Urinary bladder (tissue), 4 donors: ENCODE results near the gene ETF1. TPM values are rescaled to one million over a fixed set of nuclear protein-coding genes. Genes with fewer than 3 reads are reported as not detected.
A peak's percentile ranks its signal among the peaks of the same experiment; 100 is the strongest.

Experiments
- DNase-seq: peaks from one replicate; pipeline ENCODE4 v3.0.0-alpha.2; 2015; ENCODE audit errors: extremely low spot score
- H3K27ac ChIP-seq: one replicate; pipeline ENCODE4 v1.5.1; 2013; ENCODE audit warnings: low read depth, mild to moderate bottlenecking, moderate library complexity
- H3K36me3 ChIP-seq: one replicate; pipeline ENCODE4 v1.6.1; 2013; ENCODE audit warnings: mild to moderate bottlenecking, moderate library complexity; ENCODE audit not compliant: insufficient read depth
- H3K4me1 ChIP-seq: one replicate; pipeline ENCODE4 v1.6.1; 2013; ENCODE audit warnings: mild to moderate bottlenecking, moderate library complexity; ENCODE audit not compliant: insufficient read depth
- H3K4me3 ChIP-seq: one replicate; pipeline ENCODE4 v1.5.1; 2013; ENCODE audit warnings: low read depth, low read length
- WGBS: extraction: QIAGEN DNeasy Blood & Tissue Kit; methylation state at CpG from one replicate; pipeline ENCODE4 v1.1.7; 2013; 5-methylcytosine and 5-hydroxymethylcytosine counted together
- polyA plus RNA-seq: library from polyadenylated mRNA; stranded (reverse); fragments of 200-250 nt; gene quantifications from one replicate; pipeline ENCODE4 v1.2.3, GENCODE V29; 2013
- total RNA-seq: library from RNA; depleted of rRNA; stranded (reverse); fragments of >200 nt; gene quantifications from one replicate; pipeline ENCODE4 v1.2.3, GENCODE V29; 2014
- donor health status: healthy with polysubstance abuse.
- donor health status: healthy.

Gene ETF1
- total and polyA plus RNA-seq, 2 donors, result 62.0 to 66.3 TPM

GRCh38 chr5:138573223-138573622 is 30.2 kb upstream of the ETF1 start:
- H3K4me1 ChIP-seq, result no peaks in the 10 kb centered on the region
- WGBS, result 80% methylated on average over 8 of the region's 8 CpGs
- H3K4me3 ChIP-seq, result no peak overlapping the region
- no peak for DNase-seq
- no peak overlapping the region for H3K27ac ChIP-seq
- peaks cover 4% of the 10 kb centered on the region for H3K36me3 ChIP-seq

GRCh38 chr5:138570871-138571270 is 27.8 kb upstream of the ETF1 start:
- H3K4me3 ChIP-seq, result no peak overlapping the region
- no peak for DNase-seq
- no peak overlapping the region for H3K27ac ChIP-seq
- no peaks in the 10 kb centered on the region for H3K4me1 ChIP-seq
- WGBS, result 97% methylated on average over 9 of the region's 9 CpGs
- peaks cover 6% of the 10 kb centered on the region for H3K36me3 ChIP-seq

GRCh38 chr5:138569782-138570181 is 26.7 kb upstream of the ETF1 start:
- no peak for DNase-seq
- Histone ChIP-seq H3K4me3 (no peak overlapping the region), H3K36me3 (peaks cover 12% of the 10 kb centered on the region), H3K27ac (no peak overlapping the region), H3K4me1 (no peaks in the 10 kb centered on the region)
- WGBS, result 94% methylated on average over 7 of the region's 7 CpGs

GRCh38 chr5:138568061-138568824 is 25.2 kb upstream of the ETF1 start:
- Histone ChIP-seq H3K27ac (no peak overlapping the region), H3K36me3 (peaks cover 12% of the 10 kb centered on the region), H3K4me3 (no peak overlapping the region), H3K4me1 (no peaks in the 10 kb centered on the region)
- DNase-seq, result no peak
- WGBS, result 84% methylated on average over 16 of the region's 16 CpGs

- Histone ChIP-seq H3K4me1 (no peaks in the 10 kb centered on the region), H3K4me3 (no peak overlapping the region), H3K27ac (no peak overlapping the region), H3K36me3 (peaks cover 12% of the 10 kb centered on the region)
- 88% methylated on average over 3 of the region's 3 CpGs for WGBS
- DNase-seq, result no peak
Observed at GRCh38 chr5:138566792-138567191, 23.8 kb upstream of the ETF1 start.

GRCh38 chr5:138565100-138565821 is 22.2 kb upstream of the ETF1 start:
- Histone ChIP-seq H3K4me1 (no peaks in the 10 kb centered on the region), H3K27ac (no peak overlapping the region), H3K36me3 (peaks cover 14% of the 10 kb centered on the region), H3K4me3 (no peak overlapping the region)
- 85% methylated on average over 7 of the region's 7 CpGs for WGBS
- no peak for DNase-seq

- no peaks in the 10 kb centered on the region for H3K4me1 ChIP-seq
- no peak overlapping the region for H3K4me3 ChIP-seq
- DNase-seq, result no peak
- H3K27ac ChIP-seq, result no peak overlapping the region
- WGBS, result 91% methylated on average over 9 of the region's 9 CpGs
- peaks cover 12% of the 10 kb centered on the region for H3K36me3 ChIP-seq
Observed at GRCh38 chr5:138564242-138564641, 21.2 kb upstream of the ETF1 start.

GRCh38 chr5:138563340-138564118 is 20.5 kb upstream of the ETF1 start:
- Histone ChIP-seq H3K4me3 (no peak overlapping the region), H3K36me3 (peaks cover 9% of the 10 kb centered on the region), H3K27ac (no peak overlapping the region), H3K4me1 (no peaks in the 10 kb centered on the region)
- no peak for DNase-seq
- 84% methylated on average over 3 of the region's 3 CpGs for WGBS

- Histone ChIP-seq H3K4me3 (no peak overlapping the region), H3K36me3 (peaks cover 11% of the 10 kb centered on the region), H3K4me1 (no peaks in the 10 kb centered on the region), H3K27ac (no peak overlapping the region)
- no peak for DNase-seq
- WGBS, result 94% methylated on average over 6 of the region's 6 CpGs
Observed at GRCh38 chr5:138560971-138561370, 17.9 kb upstream of the ETF1 start.

GRCh38 chr5:138559937-138560336 is 16.9 kb upstream of the ETF1 start:
- peaks cover 5% of the 10 kb centered on the region for H3K36me3 ChIP-seq
- no peak overlapping the region for H3K4me3 ChIP-seq
- 88% methylated on average over 7 of the region's 7 CpGs for WGBS
- no peaks in the 10 kb centered on the region for H3K4me1 ChIP-seq
- peak; percentile 35 for DNase-seq
- H3K27ac ChIP-seq, result no peak overlapping the region

GRCh38 chr5:138557677-138558076 is 14.6 kb upstream of the ETF1 start:
- no peak for DNase-seq
- 89% methylated on average over 2 of the region's 2 CpGs for WGBS
- no peak overlapping the region for H3K4me3 ChIP-seq
- no peaks in the 10 kb centered on the region for H3K4me1 ChIP-seq
- peaks cover 7% of the 10 kb centered on the region for H3K36me3 ChIP-seq
- no peak overlapping the region for H3K27ac ChIP-seq

- Histone ChIP-seq H3K4me3 (no peak overlapping the region), H3K36me3 (peaks cover 5% of the 10 kb centered on the region), H3K4me1 (no peaks in the 10 kb centered on the region), H3K27ac (no peak overlapping the region)
- DNase-seq, result no peak
- 75% methylated on average over 1 of the region's 1 CpG for WGBS
Observed at GRCh38 chr5:138554143-138554542, 11.1 kb upstream of the ETF1 start.

GRCh38 chr5:138553437-138554095 is 10.5 kb upstream of the ETF1 start:
- Histone ChIP-seq H3K36me3 (peaks cover 5% of the 10 kb centered on the region), H3K4me3 (no peak overlapping the region), H3K4me1 (no peaks in the 10 kb centered on the region), H3K27ac (no peak overlapping the region)
- 80% methylated on average over 5 of the region's 5 CpGs for WGBS
- DNase-seq, result no peak
